Measurements from ENCODE around the gene PACC1.

DNA sequence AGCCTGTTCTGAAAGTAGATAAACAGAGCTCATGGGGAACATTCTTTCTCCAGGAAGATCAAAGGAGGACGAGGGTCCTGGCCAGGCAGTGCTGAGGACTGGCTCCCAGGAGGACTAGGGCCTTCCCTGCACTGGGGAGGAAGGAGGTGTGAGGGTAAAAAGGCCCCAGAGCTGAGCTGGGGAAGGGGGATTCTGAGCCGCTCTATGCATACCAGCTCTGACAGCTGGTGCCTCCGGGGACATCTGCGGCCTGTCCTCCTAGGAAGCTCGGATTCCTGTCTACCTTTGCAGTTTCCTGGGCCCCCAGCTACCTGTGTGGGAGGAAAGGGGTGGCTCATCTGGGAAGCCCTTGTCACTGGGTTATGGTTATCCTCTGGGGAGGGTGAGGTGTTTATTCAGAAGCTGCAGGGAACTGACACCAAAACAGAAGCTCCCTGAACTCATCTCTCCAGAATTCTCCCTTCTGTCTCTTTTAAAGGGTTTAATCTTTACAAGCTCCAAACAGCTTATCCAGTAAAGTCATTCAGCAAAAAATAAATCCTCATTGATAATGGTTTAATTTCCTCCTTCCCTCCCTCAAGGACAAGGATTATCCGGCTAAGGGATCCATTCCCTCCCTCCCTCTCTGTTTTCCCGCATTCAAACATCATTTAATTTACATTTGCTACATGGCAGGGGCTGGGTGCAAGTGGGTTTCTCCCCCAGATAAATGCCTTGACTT, 49.0 kb upstream of the PACC1 start:
- TF ChIP-seq POLR2A (IDR thresholded peaks at IDR 0.05; ENCODE audit: low read length): no peak
- TF ChIP-seq, protein P1, sequence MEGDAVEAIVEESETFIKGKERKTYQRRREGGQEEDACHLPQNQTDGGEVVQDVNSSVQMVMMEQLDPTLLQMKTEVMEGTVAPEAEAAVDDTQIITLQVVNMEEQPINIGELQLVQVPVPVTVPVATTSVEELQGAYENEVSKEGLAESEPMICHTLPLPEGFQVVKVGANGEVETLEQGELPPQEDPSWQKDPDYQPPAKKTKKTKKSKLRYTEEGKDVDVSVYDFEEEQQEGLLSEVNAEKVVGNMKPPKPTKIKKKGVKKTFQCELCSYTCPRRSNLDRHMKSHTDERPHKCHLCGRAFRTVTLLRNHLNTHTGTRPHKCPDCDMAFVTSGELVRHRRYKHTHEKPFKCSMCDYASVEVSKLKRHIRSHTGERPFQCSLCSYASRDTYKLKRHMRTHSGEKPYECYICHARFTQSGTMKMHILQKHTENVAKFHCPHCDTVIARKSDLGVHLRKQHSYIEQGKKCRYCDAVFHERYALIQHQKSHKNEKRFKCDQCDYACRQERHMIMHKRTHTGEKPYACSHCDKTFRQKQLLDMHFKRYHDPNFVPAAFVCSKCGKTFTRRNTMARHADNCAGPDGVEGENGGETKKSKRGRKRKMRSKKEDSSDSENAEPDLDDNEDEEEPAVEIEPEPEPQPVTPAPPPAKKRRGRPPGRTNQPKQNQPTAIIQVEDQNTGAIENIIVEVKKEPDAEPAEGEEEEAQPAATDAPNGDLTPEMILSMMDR (IDR thresholded peaks at IDR 0.05): no peak
- no peak for TF ChIP-seq NPAS2 (CRISPR knock-in tag; IDR thresholded peaks at IDR 0.05; ENCODE audit: borderline replicate concordance)
- no peak for TF ChIP-seq TP53 (CRISPR knock-in tag; IDR thresholded peaks at IDR 0.05)
- TF ChIP-seq ZNF302 (CRISPR knock-in tag; IDR thresholded peaks at IDR 0.05): no peak
- TF ChIP-seq JUNB (IDR thresholded peaks at IDR 0.05): no peak
- no peak for TF ChIP-seq CHD2 (IDR thresholded peaks at IDR 0.05; ENCODE audit: low read length, partially characterized antibody)
- no peak for TF ChIP-seq BHLHE40 (IDR thresholded peaks at IDR 0.05; ENCODE audit: low read depth, low read length)

All from A549 (cell line).